HG02973 (cell line): Measurements from ENCODE around the gene GAK.

Experiments
- ATAC-seq: cut with Tn5 transposase; IDR thresholded peaks from one replicate; pipeline ENCODE4 v1.9.1; 2021; ENCODE audit warnings: moderate library complexity; ENCODE audit not compliant: unreplicated experiment

GAK gene

DNA sequence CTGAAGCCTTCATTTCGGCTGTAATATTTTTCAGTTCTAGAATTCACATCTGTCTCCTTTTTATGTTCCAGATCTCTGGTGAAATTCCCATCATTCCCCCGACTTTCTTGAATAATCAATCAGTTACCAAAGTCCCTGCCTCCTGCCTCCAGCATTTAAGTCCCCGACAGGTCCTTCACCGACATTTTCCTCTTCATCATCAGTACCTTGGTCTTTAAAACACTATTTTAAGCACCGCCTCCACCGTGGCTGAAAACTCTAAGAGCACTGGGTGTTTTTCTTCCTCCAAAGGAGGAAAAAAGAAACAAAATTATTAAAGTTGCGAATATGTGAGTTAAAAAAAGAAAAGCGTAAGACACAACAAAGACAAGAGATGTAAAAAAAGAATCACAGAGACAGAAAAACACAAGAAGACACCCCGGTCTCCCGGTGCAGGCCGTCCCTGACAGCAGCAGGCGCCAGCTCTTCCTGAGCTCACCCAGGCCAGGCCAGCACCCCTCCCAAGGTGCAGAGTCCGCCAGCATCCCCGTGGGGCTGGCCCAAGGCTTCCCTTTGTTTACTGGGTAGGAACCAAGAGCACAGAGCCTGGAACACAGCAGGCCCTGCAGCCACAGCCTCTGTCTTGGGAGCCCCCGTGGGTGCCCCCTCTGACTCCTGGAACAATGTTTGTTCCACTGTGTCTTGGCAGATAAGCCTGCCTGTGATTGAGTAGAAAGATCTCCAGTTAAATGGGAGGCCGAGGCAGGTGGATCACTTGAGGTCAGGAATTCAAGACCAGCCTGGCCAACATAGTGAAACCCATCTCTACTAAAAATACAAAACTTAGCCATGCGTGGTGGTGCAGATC, 56.9 kb downstream of the GAK start:
- no peak for ATAC-seq

DNA sequence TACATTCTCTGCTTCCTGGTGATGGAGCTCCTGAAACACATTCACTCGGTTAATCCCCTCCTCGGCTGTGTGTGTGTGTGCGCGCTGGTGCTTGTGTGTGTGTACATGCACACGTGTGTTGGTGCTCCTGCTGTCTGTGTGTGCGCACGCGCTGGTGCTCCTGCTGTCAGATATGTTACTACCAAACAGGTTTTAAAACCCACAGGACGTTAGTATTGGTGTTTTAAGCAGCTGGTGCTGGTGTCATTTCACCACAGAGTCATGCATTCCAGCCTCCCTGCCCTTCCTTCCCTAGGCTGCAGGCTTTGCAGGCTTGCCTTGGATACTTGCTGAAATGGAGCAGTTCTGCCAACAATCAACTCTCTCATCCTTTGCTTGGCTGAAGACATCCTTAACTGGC, 58.1 kb downstream of the GAK start:
- ATAC-seq, result no peak

GRCh38 chr4:872241-872981, 59.7 kb downstream of the GAK start:
- ATAC-seq, result no peak

GRCh38 chr4:871484-871883, 60.6 kb downstream of the GAK start:
- no peak for ATAC-seq

- ATAC-seq, result no peak
Measured at GRCh38 chr4:870951-871350, 61.2 kb downstream of the GAK start.

DNA sequence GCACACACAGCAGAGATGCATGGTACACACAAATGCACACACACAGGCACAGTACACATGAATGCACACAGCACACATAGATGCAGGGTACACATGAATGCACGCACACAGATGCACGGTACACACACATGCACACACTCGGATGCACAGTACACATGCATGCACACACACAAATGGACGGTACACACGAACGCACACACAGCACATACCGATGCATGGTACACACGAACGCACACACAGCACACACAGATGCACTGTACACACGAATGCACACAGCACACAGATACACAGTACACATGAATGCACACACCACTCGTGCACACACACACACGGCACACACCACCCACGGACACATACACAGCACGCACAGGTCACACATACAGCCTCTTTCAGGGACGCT, 62.3 kb downstream of the GAK start:
- no peak for ATAC-seq

- ATAC-seq, result no peak
Measured at GRCh38 chr4:868421-868820, 63.7 kb downstream of the GAK start.

DNA sequence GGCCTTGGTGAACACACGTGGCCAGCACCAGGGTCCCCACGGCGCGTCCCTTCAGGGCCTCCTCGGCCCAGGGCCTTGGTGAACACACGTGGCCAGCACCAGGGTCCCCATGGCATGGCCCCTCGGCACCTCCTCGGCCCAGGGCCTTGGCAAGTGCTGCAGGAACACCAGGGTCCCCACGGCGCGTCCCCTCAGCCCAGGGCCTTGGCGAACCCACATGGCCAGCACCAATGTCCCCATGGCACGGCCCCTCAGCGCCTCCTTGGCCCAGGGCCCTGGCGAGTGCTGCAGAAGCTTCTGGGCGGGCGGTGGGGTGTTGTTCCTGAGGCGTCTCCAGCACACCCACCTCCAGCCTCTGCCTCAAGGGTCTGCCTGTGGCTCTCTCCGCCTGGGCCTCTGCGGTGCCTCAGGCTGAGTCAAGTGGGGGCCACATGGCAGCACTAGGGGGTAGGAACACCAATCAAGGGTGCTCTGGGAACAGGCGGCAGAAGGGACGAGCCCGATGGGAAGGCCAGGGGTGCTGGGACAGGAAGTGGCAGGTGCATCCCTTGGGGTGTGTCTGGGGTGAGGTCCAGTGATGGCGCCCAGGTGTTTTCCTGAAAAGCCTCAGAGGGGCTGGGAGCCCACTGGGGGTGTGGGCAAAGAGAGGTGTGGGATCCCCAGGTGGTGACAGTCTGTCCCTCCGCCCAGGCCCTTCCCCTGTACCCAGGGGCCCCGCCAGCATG, 64.4 kb downstream of the GAK start:
- no peak for ATAC-seq

GRCh38 chr4:866761-867390, 65.2 kb downstream of the GAK start:
- no peak for ATAC-seq

DNA sequence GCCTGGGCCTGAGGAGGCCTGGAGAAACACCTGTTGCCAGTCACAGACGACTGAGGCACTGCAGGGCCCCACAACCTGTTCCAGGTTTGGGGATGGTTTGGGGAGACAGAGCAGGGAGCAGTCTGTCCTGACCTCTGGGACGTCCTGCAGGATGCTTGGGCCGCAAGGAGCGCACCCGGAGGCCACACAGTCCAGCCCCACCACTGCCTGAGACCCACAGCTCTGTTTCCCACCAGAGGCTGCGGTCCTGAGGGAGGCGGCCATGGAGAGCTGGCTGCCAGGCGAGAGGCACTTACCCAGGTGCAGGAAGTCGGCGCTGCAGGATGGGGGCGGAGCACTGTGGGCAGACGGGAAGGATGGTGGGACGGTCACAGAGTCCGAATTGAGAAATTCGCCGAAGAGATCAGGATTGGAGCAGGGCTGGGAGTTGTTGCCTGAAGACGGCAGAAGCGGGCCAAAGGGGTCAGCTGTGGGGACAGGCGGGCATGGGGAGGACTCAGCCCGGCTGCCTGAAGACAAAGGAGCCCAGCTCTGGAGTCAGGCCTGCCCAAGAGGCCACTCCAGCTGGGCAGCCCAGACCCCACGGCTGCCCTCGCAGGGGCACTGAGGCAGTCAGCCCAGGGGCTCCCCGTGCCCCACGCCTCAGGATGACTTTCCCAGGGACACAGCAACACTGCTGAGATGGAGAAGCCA, 65.9 kb downstream of the GAK start:
- ATAC-seq, result no peak

DNA sequence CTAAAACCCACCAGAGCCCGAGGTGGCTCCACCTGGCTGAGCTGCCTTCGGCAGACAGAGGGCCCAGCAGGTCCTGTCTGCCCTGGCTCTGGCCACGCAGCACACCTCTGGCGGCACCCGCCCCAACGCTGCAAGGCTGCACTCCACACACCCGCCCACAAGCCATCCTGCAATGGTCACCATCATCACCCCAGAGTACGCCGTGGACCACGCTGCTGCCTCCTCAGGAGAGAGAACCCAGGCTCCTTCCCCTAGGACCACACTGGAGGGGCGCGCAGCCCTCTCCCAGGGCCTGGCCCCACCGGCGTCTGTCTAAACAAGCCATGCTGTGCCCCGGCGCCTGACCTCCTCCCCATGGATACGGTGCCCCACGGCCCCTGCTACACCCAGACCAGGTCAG, 66.5 kb downstream of the GAK start:
- no peak for ATAC-seq

GRCh38 chr4:865121-865465, 67.0 kb downstream of the GAK start:
- no peak for ATAC-seq

DNA sequence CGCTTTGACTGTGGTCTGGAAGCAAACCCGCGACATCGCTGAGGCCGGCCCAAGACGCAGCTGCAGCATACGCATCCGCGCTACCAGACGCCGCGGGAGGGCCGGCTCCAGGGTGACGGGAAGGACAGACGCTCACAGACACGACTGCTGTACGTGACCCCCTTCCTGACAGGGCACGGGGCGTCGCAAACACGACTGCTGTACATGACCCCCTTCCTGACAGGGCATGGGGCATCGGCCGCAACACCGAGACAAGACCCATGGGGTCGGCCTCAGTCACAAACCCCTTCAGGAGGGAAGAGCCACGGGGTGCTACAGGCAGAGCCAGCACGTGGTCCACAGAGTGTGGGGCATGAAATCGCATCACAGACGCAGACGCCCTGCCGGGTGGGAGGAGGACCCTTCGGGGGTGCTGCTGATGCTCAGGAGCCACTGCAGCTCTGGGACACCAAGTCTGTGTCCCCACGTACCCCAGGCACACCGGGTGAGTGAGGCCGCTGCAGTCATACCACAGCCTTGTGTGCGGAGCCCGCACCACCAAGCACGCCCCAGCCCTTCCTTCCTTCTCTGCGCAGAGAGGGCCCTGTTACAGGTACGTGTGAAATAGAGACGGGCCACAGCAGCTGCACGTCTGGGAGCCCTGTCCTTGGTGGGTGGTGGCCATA, 67.5 kb downstream of the GAK start:
- ATAC-seq, result no peak

GRCh38 chr4:860561-860960, 71.6 kb downstream of the GAK start:
- no peak for ATAC-seq

DNA sequence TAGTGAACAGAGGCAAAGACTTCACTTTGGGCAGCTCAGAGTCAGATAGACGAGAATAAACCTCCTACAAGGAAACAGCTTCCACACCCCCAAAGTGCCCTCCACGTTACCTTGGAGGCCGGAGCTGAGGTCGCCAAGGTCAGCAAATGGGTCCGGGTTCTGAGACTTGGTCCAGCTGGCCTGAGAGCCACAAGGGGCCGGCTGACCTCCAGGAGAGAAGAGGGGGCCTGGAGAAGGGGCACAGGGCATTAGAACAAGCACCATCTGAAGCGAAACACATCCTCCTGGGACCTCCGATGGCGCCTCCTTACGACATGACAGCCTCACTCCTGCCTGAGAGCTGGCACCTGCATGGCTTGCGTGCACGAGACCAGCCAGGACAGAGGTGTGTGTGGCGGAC, 72.6 kb downstream of the GAK start:
- no peak for ATAC-seq

DNA sequence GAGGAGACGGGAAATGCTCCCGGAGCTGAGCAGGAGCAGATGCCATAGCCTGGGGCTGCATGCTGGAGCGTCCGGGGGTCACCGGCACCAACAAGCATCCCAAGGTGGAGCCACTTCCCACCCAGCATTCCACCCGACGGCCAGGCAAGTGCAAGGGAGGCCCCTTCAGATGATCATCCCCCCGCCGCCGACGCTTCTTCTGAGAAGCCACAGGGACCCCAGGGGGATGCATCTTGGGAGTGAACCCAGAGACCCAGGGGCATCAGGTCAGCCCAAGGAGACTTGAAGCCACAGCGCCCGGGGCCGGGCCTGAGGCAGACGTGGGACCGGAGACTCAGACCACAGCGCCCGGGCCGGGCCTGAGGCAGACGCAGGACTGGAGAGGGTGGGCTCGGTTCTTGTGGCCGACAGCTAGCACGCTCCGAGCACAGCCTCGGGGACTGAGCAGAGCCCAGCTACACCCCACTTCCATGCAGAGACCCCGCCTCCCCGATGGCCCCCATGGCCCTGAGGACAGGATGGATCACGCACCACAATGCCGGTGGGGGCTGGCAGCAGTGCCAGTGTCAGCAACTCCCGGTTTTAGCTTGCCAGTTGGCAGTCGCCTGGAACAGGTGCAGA, 73.2 kb downstream of the GAK start:
- no peak for ATAC-seq

- ATAC-seq, result no peak
Measured at GRCh38 chr4:858041-858481, 74.1 kb downstream of the GAK start.

- no peak for ATAC-seq
Measured at GRCh38 chr4:857461-857860, 74.7 kb downstream of the GAK start.

- ATAC-seq, result no peak
Measured at GRCh38 chr4:856225-856901, 75.8 kb downstream of the GAK start.
